CD4-positive, alpha-beta T cell treated with Interleukin-6 at 100 ng/mL for 8 hours (primary cell): ENCODE measurements around the gene SARM1.
"Not testable (repeated sequence)": the region's sequence is repeated elsewhere in the genome, so short reads cannot be mapped to it uniquely, and the experiment has no call there.

Experiments
- DNase-seq: peaks from one replicate; pipeline ENCODE4 v3.0.0-alpha.2; 2020; ENCODE audit warnings: mixed read lengths, low spot score

The SARM1 gene

DNA sequence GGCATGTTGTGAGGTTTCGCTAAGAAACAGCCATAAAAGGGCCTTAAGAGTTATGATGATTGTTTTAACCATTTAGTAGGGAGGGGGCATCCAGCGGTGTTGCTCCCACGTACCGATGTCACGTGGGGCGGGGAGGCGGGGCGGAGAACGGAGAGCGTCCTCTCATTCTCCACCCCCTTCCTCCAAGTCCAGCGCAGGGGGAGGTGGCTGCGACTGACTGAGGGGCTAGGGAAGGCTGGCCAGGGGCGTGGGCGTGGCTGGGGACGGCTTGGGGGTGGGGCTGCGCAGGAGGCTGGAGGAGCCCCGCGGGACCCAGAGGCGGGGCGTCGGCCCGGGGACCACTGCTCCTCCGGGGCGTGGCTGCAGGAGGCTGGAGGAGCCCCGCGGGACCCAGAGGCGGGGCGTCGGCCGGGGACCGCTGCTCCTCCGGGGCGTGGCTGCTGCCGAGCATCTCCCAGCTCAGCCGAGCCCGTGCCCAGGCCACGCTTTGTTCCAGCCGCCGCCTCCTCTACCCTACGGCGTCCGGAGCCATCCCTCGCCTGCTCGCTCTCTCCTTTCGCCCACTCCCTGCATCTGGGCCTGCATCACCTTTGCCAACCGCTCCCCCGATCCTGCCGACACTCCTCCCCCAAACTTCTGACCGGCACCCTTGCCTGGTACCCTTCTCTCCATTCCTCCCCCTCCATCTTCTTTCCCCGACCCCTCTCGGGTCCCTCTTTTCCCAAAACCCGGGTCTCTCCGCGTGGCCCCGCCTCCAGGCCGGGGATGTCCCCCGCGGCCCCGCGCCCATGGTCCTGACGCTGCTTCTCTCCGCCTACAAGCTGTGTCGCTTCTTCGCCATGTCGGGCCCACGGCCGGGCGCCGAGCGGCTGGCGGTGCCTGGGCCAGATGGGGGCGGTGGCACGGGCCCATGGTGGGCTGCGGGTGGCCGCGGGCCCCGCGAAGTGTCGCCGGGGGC, at the start of gene SARM1:
Gene SARM1 (plus strand): TSS at position 450 of the 958 bp plus-strand sequence. CDS start 339 bp downstream, at position 789.
- DNase-seq: peak; percentile 87

DNA sequence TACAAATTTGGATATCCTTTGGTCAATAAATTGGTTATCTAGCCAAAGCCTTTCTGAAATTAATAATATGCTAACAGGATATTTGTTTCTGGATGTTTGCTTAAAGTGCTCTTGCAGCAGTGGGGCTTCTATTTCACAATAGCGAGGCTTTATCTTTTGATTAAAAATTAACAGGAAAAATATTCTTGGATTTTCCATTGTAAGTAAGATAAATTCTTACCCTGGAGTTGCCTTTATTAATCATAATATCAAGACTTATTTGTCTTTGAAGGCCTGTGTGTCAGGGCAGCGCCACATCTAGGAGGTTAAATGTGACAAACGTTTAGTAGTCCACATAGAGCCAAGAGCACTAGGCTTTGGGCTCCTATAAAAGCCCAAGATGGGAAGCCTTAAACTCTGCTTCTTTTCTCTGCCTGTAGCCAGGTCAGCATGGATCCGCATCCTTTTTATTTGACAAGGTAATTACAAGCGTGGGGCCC, 47.2 kb upstream of the SARM1 start:
- no peak for DNase-seq

DNA sequence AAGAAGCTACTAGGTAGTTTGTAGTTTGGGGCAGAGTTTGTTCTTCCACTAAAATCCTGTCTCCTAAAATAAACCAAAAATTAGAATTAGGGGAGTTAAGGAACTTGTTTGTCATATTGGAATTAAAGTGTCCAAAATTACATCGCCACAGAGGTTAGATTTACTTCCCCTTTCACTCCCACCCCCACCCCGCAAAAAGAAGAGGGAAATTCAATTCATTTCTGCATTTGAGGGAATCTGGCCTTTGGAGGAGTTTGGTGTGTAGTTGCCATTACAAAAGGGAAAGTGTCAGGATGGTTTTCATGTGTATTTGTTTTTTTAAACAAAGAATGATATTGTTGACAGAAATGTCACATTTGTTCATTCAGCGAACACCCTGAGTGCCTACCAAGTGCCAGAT, 46.7 kb upstream of the SARM1 start:
- no peak for DNase-seq

DNA sequence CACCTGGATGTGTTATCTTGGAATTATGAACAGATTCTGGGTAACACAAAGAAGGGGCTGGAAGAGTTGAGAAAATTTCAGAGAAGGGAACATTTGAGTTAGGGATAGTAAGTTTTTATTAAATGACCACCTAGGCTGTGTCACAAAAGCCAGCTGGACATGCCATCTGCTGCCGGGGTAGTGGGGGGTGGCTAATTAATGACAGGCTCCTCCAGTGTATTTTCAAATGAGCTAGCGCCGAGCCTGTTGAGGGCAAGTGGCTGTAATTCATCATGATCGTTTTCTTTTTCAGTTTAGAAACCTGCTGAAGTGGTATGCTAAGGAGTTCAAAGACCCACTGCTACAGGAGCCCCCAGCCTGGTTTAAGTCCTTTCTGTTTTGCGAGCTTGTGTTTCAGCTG, 46.3 kb upstream of the SARM1 start:
- no peak for DNase-seq

DNA sequence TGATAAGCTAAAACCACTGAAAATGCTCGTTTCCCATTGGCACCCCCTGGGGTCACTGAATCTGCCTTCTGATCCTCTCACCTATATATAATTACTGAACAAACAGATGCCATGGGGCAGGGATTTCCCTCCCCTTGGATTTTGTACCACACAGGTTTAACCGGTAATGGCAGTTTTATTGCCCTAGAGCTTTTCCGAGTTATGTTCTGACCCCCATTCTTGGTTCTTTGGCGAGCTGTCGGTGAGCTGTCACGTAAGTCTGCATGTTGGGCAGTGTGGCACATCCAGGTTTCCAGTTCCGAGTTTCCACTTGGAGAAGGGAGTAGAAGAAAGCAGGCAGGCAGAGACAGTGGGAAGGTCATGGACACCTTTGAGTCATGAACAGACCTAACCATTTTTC, 45.4 kb upstream of the SARM1 start:
- DNase-seq: no peak

DNA sequence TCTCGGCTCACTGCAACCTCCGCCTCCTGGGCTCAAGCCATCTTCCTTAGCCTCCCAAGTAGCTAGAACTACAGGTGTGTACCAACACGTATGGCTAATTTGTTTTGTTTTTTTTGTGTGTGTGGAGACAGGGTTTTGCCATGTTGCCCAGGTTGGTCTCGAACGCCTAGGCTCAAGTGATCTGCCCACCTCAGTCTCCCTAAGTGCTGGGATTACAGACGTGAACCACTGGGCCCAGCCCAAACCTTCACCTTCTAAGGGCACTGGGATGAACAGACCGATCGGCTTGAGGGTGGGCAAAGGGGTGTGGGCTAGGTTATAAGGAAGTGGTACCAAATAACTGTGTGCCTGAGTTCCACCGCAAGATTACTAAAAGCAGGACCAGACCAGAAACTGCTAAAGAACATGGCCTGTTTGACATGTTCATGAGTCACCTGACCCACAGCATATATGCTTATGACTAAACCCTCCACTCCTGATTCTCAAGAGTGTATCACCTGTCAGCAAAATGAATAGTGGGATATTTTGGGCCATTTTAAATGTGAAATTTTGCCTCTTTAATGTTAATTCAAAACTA, 44.4 kb upstream of the SARM1 start:
- no peak for DNase-seq

DNA sequence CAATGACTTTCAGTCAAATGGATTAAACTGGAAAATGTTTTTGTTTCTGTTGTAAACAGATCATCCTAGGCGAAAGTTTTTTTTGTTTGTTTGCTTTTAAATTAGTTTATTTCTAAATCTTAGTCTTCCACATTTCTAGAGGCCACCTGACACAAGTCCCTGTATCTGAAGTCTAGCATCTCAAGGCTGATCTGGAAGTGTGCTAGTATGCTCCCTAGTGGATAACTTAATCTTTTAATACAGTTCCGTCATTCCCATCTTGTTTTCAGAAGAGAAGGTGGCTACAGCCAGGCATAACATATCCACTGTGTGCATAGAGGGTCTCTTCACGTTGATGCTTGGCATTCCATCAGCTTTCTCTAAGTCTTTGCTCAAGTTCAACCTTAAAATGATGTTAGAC, 43.8 kb upstream of the SARM1 start:
- no peak for DNase-seq

DNA sequence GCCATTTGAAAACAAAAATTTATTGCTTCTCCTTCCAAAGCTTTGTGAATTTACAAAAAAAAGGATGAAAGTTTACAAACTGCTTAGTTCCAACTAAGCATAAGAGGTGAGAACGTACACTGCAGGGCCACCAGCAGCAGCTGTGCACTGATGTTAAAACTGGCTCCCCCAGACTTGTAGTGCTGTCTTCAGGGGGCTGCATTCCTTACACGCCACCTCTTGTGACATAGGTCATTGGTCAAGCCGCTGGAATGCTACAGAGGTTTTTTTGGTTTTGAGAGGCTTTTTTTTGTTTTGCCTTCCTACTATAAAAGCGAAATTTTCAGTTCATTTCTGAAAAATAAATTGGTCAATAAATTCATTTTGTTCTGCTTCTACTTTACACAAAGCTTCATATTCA, 43.2 kb upstream of the SARM1 start:
- DNase-seq: no peak

DNA sequence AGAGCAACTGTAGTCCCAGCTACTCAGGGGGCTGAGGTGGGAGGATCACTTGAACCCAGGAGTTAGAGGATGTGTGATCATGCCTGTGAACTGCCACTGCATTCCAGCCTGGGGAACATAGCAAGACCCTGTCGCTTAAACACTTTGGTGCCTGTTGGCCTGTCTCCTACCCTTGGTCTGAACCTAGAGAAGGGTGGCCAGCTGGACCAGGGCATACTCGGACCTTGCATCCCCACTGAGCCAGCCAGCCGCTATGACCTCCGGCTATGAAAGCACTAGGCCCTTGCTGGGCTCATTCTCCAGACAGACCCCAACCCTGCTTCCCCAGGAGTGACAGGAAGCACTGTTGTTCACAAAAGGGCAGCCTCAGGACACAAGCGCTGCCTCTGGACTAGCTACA, 40.8 kb upstream of the SARM1 start:
- no peak for DNase-seq

DNA sequence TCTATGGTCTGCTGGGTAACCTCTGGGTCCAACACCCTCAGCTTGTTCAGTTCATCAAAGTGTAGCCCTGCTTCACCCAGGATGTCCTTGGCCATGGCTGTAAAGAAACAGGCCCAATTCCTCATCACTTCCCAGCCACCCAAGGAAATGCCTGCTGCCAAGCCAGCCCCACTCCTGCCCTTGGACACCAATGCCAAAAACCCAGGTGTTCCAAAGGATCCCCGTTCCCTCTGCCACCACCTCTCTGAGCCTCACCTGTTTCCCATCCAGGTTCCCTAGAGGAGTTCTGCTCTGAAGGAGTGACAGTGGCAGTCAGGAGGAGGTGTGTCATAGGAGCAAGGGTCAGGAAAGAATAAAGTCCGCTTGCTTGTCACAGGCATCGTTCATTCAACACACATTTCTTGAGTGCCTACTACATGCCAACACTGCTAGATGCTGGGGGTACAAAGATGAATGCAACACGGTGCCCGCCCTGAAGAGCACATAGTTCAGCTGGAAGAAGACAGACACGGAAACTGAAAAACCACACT, 39.5 kb upstream of the SARM1 start:
- no peak for DNase-seq

DNA sequence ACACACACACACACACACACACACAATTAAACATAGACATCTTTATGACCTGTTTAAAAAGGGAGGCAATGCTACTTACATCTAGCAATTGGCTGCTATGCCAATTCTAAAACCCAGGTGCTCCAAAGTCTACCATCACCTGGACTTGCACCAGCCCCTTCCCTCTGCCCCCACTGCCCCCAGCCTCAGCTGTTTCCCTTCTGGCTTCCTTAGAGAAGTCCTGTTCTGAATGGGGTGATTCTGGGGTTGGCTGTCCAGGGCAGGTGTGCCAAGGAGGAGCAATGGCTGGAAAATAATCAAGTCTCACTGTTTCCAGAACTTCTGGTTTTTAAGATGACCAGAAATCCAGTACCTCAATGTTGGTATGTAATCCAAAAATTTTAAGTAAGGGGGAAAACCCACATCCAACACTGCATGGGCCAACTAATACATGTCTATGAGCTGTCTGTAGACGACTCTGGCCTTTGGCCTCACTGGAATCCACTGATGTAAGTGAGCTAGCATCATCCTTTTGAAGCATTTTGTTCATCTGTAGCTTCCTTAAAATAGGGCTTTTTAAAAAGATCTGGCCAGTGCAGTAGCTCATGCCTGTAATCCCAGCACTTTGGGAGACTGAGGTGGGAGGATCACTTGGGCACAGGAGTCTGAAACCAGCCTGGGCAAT, 38.3 kb upstream of the SARM1 start:
- DNase-seq: no peak

DNA sequence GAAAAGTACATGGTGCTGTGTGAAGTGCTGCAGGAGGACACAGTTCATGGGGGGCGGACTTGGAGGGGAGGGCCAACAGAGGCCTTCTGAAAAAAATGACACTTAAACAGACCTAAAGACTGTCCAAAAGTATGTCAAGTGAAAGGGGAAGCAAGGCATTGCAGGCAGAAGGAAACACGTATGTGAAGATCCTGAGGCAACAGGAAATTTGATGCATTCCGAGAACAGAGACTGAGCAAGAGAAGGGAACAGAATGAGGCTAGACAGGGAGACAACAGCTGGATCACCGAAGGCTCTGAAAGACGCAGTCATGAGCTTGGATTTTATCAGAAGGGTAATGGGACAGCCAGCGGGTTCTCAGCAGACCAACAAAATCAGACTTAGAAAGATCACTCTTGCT, 37.3 kb upstream of the SARM1 start:
- DNase-seq: no peak

DNA sequence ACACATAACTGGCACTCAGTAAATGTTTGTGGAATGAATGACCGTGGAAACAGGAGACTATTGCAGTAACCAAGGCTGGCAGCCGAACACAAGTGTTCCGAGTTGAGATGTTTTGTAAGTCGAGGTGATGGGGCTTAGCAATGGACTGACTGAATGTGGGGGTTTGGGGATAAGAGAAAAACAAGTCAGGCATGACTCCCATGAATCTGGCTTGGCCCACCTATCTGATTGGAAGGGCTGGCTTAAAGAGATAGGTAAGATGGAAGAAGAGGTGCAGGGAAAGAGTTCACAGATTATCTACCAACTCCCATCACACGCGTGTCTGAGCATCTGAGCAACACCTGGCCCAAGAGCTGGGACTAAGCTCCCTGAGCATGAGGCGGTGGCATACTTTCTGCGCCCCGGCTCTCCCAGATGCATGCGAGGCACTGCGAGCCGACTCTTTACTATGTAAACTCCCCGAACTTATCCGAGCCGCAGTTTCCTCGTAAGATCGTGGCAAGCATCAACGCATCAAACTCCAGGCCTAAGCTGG, 36.8 kb upstream of the SARM1 start:
- DNase-seq: no peak

DNA sequence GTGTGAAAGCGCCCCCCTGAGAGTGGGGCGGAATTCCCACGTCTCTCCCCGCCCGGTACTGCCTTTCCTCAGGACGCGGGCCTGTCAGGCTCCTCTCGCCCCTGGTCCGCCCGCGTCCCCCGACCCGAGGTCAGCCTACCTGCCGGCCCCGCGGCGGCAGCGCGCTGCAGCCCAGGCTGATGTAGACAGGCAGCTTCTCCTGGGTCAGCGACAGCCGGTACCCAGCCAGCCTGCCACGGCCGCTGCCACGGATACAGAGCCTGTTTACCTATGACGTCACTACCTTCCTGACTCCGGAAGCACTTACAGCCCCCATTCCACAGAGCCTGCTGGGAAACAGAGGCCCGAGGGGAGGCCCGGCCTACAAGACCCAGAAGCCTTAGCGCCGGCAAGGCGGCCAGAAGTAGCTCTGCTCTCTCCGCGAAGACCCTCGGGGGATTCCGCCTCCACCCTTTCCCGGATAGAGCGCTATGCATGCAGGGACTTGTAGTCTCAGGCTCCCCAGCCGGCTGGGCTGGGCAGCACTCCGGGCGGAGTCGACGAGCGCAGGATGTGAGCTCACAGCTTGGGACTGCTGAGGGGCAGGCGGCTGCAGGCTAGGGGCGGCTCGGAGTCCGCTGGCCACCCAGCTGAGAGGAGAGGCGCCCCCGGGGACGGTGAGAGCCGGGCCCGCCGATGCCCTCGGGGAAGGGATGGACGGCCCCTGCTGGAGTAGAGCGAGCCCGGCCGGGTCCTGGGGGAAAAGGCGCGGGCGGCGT, 36.1 kb upstream of the SARM1 start, which contains the start of the genes IFT20 and TNFAIP1:
Gene IFT20 (minus strand): TSS at position 272 of the 758 bp plus-strand sequence. CDS start 3,487 bp downstream, outside the sequence.
Gene TNFAIP1 (plus strand): TSS at position 561 of the 758 bp plus-strand sequence. CDS start 3,761 bp downstream, outside the sequence.
- DNase-seq: peak; percentile 99

DNA sequence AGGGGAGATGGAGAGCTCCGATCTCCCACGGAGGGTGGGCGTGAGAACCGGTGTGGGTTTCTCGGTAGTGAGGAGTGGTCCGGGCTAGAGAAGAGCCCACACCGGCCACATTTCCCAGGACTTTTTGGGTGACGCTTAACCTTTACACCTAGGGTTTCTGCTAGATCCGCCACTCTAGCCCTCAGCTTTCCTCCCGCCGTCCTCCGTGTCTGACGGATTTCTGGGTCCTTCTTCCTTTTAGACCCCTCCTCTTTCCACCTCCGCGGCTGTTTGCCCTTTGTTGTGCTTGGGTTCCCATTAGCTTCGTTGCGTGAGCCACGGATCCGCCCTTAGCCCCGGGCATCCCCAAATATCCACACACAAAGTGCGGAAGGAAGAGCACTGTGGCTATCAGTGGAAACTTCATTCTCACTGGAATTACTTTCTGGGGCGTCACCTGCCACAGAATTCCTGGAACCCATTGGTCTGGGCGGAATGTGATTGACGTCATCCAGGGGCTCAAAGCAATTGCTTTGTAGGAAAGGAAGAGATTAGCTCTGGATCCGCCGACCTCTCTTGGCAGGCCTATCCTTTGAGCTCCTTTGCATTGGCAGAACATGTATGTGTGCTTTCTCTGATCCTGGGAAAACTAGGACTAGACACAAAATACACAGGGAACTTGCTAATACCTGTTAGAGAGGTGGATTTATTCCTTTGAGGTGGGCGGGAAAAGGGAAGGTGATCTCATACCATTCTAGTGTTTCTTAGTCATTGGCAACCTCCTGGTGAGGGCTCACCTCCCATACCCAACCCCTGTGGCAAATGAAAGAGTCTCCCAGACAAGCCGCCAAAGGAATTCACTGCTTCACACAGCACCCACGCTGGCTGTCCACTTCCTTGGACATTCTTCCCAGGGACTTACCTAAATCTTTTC, 35.3 kb upstream of the SARM1 start:
- no peak for DNase-seq

DNA sequence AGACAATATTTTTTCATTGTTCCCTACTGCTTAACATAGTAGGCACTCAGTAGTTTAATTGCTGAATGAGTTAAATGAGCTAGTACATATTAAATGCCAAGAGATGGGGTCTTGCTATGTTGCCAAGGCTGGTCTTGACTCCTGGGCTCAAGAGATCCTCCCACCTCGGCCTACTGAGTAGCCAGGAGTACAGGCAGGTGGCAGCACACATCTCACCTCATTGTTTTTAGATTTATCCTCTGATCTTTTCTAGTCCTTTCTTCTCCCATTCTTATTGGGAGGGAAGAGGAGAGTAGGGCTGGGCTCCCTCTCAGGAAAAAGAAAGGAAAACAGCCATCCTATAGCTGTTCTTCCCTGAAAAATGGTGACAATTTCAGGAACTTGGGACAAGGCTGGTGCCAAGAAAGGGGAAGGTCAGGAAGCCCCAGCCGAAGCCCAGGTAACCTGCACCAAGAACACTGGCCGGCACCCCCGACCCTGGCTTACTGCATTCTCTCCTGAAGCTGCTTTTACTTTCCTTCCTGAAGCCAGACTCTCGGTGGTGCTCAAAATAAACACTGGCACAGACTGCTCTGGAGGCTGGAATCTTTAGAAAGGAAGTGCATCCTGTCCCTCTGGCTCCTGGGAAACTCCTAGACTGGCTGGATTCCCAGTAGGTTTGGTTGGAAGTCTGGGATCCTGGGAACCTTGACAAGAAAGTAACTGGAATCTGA, 33.3 kb upstream of the SARM1 start:
- no peak for DNase-seq

DNA sequence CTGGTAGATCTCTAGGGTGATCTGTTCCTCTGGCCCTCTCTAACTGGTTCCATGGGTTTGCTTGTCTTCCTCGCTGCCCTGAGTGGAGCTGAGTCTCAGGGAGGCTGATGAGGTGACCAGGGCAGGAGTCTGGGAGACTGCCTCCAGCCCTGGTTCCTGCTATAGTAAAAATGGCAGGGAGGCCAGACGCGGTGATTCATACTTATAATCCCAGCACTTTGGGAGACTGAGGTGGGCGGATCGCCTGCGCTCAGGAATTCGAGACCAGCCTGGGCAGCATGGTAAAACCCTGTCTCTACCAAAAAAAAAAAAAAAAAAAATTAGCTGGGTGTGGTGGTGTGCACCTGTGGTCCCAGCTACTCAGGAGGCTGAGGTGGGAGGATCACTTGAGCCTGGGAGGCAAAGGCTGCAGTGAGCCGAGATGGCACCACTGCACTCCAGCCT, 32.7 kb upstream of the SARM1 start:
- not testable (repeated sequence) for DNase-seq

DNA sequence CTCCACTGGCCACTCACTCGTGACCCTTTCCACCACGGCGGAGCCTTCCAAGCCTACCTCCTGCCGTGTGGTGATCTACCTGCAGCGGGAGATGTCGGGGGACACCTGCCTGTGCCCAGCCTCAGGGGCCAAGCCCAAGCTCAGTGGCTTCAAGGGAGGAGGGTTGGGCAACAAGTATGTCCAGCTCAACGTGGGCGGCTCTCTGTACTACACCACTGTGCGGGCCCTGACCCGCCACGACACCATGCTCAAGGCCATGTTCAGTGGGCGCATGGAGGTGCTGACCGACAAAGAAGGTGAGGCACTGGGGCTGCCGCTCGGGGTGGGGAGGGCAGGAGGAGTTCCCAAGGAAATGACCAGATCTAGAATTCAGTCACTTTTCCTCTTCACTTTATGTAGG, 32.1 kb upstream of the SARM1 start:
- no peak for DNase-seq

DNA sequence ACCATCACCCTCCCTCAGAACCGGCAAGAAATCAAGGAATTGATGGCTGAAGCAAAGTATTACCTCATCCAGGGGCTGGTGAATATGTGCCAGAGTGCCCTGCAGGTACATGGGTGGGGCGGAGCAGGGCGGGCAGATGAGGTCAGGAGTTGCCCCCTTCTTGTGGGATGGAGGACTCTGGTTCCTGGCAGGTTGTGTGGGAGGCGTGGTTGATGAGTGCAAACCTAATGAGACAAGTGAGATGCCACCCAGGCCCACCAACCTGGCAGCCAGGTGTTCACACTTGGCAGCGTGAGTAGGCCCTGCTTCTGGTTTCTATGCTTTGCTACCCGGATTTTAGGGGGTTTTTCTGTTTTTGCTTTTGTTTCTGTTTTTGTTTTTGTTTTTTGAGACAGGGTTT, 31.1 kb upstream of the SARM1 start:
- no peak for DNase-seq
